ENCODE data around the gene PITPNM2.

The PITPNM2 gene

DNA sequence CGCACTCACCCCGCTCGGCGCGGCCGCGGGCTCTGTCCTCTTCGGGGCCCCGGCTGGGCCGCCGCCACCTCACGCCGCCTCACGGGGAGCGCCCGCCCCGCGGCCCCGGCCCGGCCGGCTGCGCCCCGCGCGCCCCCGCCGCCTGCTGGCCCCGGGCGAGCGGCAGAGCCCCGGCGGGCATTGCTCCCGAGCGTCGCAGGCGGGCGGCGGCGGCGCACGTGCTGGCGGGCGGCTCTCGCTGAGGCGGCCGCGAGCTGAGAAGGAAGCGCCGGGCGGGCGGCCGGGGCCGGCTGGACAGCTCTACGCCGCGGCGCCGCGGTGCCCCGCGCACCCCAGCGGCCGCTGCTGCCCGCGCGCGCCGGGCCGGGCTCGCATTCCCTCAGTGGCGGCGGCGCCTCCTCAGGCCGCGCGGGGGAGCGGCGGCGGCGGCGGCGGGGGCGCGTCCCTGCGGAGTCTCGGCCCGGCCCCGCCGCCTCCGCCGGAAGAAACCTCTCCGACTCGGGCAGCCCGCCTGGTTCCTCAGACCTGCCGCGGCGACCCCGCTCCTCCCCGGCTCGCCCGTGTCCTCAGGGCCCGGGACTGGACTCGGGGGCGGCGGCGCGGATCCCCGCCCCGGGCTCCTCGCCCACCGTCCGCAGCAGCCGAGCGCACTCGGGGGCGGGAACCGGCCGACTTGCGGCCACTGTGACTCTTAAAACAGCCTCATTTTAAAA lies at the start of gene PITPNM2:
Gene PITPNM2, minus strand, starts transcription at position 347 of the 713 bp plus-strand sequence. CDS start 116,500 bp downstream, outside the sequence.
- peak within 1 kb of the TSS; percentile 96 for H2AFZ ChIP-seq (ENCODE audit: low read depth, low read length)
- peak within 1 kb of the TSS; percentile 62 for H3K4me3 ChIP-seq (ENCODE audit: low read length)
- no peaks in the 10 kb centered on the region for H3K27me3 ChIP-seq (ENCODE audit: insufficient read depth, low read length)
- peaks cover 16% of the 10 kb centered on the region for H3K4me1 ChIP-seq (ENCODE audit: insufficient read depth, low read length)
- H3K36me3 ChIP-seq (ENCODE audit: insufficient read depth, low read length) = peaks cover 7% of the 10 kb centered on the region
- no peaks in the 10 kb centered on the region for H3K9me3 ChIP-seq (ENCODE audit: low read length)

DNA sequence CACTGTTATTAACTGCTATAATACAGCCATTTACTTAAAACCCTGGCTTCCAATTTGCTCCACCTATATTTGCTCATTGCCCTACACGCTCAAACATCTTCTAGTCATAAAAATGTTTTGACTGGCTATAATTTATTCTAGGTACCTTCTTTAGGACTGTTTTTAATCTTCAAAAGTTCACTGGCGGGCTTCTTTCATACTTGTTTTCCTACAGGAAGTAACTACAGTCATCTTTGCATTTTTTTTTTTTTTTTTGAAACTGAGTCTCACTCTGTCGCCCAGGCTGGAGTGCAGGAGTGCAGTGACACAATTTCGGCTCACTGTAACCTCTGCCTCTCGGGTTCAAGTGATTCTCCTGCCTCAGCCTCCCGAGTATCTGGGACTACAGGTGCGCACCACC lies 49.5 kb upstream of the PITPNM2 start:
- H3K4me1 ChIP-seq (ENCODE audit: insufficient read depth, low read length) = no peaks in the 10 kb centered on the region
- no peaks in the 10 kb centered on the region for H3K27me3 ChIP-seq (ENCODE audit: insufficient read depth, low read length)
- no peak overlapping the region for H2AFZ ChIP-seq (ENCODE audit: low read depth, low read length)
- H3K9me3 ChIP-seq (ENCODE audit: low read length) = no peaks in the 10 kb centered on the region
- no peak overlapping the region for H3K4me3 ChIP-seq (ENCODE audit: low read length)
- H3K36me3 ChIP-seq (ENCODE audit: insufficient read depth, low read length) = peaks cover 68% of the 10 kb centered on the region

DNA sequence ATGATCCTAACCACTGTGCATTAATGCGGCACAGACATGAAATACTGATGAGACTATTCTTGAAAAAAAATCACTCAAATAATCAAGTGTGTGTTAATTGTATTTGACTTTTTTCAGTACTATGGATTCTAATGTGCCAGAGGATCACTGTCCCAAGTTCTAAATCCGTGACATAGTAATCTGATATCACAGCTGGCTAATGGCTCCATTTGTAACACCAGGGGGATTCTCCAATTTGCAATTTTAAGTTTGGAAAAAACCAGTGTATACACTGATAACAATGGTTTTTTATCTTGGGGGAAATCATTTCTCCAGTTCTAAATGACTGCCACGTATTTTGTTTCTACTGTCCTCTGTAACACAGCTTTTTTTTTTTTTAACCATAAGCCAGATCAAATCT lies 49.0 kb upstream of the PITPNM2 start:
- H3K36me3 ChIP-seq (ENCODE audit: insufficient read depth, low read length) = peaks cover 68% of the 10 kb centered on the region
- no peaks in the 10 kb centered on the region for H3K27me3 ChIP-seq (ENCODE audit: insufficient read depth, low read length)
- no peaks in the 10 kb centered on the region for H3K4me1 ChIP-seq (ENCODE audit: insufficient read depth, low read length)
- H2AFZ ChIP-seq (ENCODE audit: low read depth, low read length) = no peak overlapping the region
- no peaks in the 10 kb centered on the region for H3K9me3 ChIP-seq (ENCODE audit: low read length)
- H3K4me3 ChIP-seq (ENCODE audit: low read length) = no peak overlapping the region

DNA sequence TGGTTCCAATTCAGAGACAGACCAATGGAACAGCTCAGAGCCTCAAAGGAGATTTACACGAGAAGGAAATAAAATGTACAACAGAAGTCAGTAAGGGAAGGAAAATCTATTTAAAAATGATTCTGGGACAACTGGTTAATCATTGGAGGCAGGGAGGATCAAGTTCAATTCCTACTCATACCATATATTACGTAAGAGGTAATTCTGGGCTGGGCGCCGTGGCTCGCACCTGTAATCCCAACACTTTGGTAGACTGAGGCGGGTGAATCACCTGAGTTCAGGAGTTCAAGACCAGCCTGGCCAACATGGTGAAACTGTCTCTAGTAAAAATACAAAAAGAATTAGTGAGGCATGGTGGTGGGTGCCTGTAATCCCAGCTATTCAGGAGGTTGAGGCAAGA lies 36.7 kb upstream of the PITPNM2 start:
- Histone ChIP-seq H3K4me1 (ENCODE audit: insufficient read depth, low read length) (no peaks in the 10 kb centered on the region), H3K27me3 (ENCODE audit: insufficient read depth, low read length) (no peaks in the 10 kb centered on the region), H2AFZ (ENCODE audit: low read depth, low read length) (no peak overlapping the region), H3K9me3 (ENCODE audit: low read length) (no peaks in the 10 kb centered on the region), H3K4me3 (ENCODE audit: low read length) (no peak overlapping the region), H3K36me3 (ENCODE audit: insufficient read depth, low read length) (peaks cover 68% of the 10 kb centered on the region)

DNA sequence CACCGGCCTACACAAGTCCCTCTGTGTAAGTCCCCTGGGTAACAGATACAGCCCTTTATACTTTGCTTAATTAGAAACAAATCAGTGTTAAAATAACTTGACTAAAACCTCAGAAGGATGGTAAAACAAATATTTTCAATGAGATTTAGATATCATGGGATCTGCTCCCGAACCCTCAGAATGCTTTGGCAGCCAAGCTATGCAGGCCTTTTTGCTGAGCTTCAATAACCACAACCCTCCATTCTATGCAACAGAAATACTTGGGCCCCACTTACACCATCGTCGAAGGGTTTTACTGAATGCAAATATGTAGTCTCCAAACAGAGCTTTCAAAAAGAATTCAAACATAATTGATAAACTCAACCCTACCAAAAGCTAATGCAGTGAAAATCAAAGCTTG lies 29.3 kb upstream of the PITPNM2 start:
- no peaks in the 10 kb centered on the region for H3K27me3 ChIP-seq (ENCODE audit: insufficient read depth, low read length)
- H3K4me3 ChIP-seq (ENCODE audit: low read length) = no peak overlapping the region
- H3K4me1 ChIP-seq (ENCODE audit: insufficient read depth, low read length) = no peaks in the 10 kb centered on the region
- peaks cover 61% of the 10 kb centered on the region for H3K36me3 ChIP-seq (ENCODE audit: insufficient read depth, low read length)
- no peak overlapping the region for H2AFZ ChIP-seq (ENCODE audit: low read depth, low read length)
- H3K9me3 ChIP-seq (ENCODE audit: low read length) = no peaks in the 10 kb centered on the region

DNA sequence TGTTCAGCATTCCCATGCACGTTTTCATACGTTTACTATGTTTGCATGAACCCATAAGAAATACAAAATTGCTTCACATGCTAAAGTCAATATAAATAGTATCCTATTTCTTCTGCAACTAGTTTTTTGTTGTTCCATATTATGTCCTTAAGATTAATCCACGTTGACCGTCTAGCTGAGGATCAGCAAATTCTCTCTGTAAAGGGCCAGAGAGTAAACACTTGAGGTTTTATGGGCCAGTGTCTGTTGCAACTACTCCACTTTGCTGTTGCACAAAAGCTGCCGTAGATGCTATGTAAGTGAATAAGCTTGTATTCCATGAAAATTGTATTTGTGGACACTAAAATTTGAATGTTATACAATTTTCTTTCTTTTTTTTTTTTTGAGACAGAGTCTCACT lies 21.1 kb upstream of the PITPNM2 start:
- Histone ChIP-seq H3K4me3 (ENCODE audit: low read length) (no peak overlapping the region), H3K27me3 (ENCODE audit: insufficient read depth, low read length) (no peaks in the 10 kb centered on the region), H3K9me3 (ENCODE audit: low read length) (no peaks in the 10 kb centered on the region), H3K4me1 (ENCODE audit: insufficient read depth, low read length) (no peaks in the 10 kb centered on the region), H3K36me3 (ENCODE audit: insufficient read depth, low read length) (peaks cover 47% of the 10 kb centered on the region), H2AFZ (ENCODE audit: low read depth, low read length) (no peak overlapping the region)

DNA sequence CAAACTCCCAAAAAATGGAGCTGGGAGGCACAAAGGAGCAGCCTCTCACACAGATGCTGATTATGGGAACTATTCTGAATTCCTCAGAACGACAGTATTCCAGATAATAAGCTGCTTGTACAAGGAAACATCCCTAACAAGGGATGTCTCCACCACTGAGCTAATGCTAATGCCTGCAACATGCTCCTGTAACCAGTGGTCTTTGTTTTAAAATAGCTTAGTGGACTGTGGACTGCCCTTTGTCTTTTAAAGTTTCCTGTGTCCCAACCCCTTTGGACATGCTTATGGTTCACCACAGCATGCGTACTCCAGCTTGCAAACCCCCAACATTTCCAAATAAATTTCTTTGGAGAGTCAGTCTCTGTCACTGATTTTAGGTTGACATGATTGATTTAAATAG lies 16.4 kb upstream of the PITPNM2 start:
- Histone ChIP-seq H3K4me3 (ENCODE audit: low read length) (no peak overlapping the region), H3K36me3 (ENCODE audit: insufficient read depth, low read length) (peaks cover 56% of the 10 kb centered on the region), H2AFZ (ENCODE audit: low read depth, low read length) (no peak overlapping the region), H3K27me3 (ENCODE audit: insufficient read depth, low read length) (no peaks in the 10 kb centered on the region), H3K4me1 (ENCODE audit: insufficient read depth, low read length) (no peaks in the 10 kb centered on the region), H3K9me3 (ENCODE audit: low read length) (no peaks in the 10 kb centered on the region)

DNA sequence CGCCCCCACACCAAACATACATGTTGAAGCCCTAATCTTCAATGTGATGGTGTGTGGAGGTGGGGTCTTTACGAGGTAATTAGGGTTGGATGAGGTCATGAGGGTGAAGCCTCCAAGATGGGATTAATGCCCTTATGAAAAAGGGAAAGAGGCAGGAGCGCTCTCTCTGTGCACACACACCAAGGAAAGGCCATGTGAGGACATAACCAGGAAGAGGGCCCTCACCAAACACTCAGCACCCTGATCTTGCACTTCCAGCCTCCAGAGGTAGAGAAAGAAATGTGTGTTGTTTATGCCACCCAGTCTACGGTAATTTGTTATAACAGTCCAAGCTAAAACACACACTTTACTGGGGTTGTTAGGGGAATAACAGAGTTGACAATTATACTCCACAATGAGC lies 14.6 kb upstream of the PITPNM2 start:
- no peak overlapping the region for H3K4me3 ChIP-seq (ENCODE audit: low read length)
- no peaks in the 10 kb centered on the region for H3K9me3 ChIP-seq (ENCODE audit: low read length)
- no peaks in the 10 kb centered on the region for H3K4me1 ChIP-seq (ENCODE audit: insufficient read depth, low read length)
- H3K27me3 ChIP-seq (ENCODE audit: insufficient read depth, low read length) = no peaks in the 10 kb centered on the region
- H3K36me3 ChIP-seq (ENCODE audit: insufficient read depth, low read length) = peaks cover 62% of the 10 kb centered on the region
- no peak overlapping the region for H2AFZ ChIP-seq (ENCODE audit: low read depth, low read length)

DNA sequence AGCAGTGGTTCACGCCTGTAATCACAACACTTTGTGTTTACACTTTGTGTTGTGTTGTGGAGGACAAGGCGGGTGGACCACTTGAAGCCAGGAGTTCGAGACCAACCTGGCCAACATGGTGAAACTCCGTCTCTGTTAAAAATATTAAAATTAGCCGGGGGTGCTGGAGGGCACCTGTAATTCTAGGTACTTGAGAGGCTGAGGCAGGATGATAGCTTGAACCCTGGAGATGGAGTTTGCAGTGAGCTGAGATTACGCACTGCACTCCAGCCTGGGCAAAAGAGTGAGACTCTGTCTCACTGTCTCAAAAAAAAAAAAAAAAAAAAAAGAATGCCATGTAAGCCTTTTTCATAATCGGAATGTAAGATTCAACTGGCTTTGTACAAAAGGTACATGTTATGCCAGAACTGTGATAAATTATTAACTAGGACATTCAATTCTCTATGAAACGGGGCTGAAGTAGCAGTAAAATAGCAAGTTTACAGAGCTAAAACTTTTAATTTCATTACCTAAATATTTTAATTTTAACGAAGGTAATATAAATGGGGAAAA lies 13.9 kb upstream of the PITPNM2 start:
- Histone ChIP-seq H3K9me3 (ENCODE audit: low read length) (no peaks in the 10 kb centered on the region), H3K4me3 (ENCODE audit: low read length) (no peak overlapping the region), H3K4me1 (ENCODE audit: insufficient read depth, low read length) (no peaks in the 10 kb centered on the region)

DNA sequence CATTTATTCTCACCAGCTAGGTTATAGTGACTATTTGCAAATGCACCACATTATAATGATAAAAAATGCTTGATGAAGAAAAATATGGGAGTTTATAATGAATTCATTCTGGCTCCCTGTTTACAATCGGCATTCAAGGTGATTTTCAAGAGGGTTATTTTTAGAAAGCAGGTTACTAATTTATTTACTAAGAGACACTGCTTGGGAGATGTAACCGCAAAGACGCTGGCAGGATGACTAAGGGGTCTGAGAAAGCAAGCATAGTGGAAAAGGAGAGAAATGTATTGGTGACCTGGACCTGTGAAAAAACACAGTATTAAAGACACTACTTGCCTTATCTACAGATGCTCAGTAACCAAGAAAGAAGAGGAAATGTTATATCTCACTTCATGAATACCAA lies 13.3 kb upstream of the PITPNM2 start:
- H2AFZ ChIP-seq (ENCODE audit: low read depth, low read length) = no peak overlapping the region
- H3K4me3 ChIP-seq (ENCODE audit: low read length) = no peak overlapping the region
- H3K27me3 ChIP-seq (ENCODE audit: insufficient read depth, low read length) = no peaks in the 10 kb centered on the region
- peaks cover 68% of the 10 kb centered on the region for H3K36me3 ChIP-seq (ENCODE audit: insufficient read depth, low read length)
- no peaks in the 10 kb centered on the region for H3K9me3 ChIP-seq (ENCODE audit: low read length)
- no peaks in the 10 kb centered on the region for H3K4me1 ChIP-seq (ENCODE audit: insufficient read depth, low read length)

More for the DNA sequence above, 13.9 kb upstream of the PITPNM2 start:
- Histone ChIP-seq H3K36me3 (ENCODE audit: insufficient read depth, low read length) (peaks cover 65% of the 10 kb centered on the region), H2AFZ (ENCODE audit: low read depth, low read length) (no peak overlapping the region), H3K27me3 (ENCODE audit: insufficient read depth, low read length) (no peaks in the 10 kb centered on the region)

DNA sequence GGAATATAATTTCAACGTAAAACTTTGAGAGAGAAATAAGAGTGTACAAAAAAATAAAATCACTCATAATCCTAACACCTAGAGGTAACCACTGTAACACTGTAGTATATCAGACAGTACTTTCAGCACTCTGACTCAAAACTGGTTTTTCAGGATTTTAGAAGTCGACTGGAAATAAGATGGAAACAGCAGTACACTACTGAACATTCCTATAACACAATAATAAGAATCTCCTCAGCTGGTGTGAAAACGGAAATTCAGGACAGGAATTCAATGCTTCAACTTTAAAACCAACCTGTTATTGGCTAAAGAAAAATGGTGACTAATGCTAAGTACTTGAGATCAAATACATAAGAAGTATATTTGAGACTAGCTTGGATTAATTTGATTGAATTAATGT lies 12.3 kb upstream of the PITPNM2 start:
- no peaks in the 10 kb centered on the region for H3K27me3 ChIP-seq (ENCODE audit: insufficient read depth, low read length)
- no peaks in the 10 kb centered on the region for H3K4me1 ChIP-seq (ENCODE audit: insufficient read depth, low read length)
- H2AFZ ChIP-seq (ENCODE audit: low read depth, low read length) = no peak overlapping the region
- no peaks in the 10 kb centered on the region for H3K9me3 ChIP-seq (ENCODE audit: low read length)
- H3K36me3 ChIP-seq (ENCODE audit: insufficient read depth, low read length) = peaks cover 71% of the 10 kb centered on the region
- no peak overlapping the region for H3K4me3 ChIP-seq (ENCODE audit: low read length)

DNA sequence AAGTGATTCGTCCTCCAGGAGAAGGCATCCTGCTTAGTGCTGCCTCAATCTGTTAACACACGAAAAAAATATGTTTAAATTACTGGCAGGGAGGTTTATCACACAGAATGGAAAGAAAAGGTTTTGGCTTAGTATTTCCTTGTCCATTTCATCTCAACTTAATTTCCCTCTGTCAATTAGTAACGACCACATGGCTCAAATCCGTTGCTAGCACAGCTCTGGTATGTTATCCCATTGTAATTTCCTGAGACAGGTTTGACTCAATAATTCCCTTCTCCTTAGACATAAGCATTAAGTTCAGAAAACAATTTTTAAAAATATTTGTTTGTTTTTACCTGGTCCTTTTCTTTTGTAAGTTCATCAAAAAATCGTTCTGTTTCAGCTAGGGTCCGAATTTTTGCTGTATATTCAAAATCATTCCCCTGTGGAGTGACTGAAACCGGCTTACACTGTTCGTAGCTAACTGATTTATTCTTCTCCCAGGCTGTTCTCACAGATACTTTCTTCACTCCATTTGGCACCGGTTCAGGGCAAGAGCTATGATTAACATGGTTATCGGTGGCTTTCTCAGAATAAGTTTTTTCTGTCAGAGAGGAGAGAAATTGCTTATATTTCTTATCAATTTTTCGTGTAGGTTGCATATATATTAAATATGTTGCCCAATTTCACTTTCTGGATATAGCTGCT lies 10.1 kb upstream of the PITPNM2 start:
- H3K36me3 ChIP-seq (ENCODE audit: insufficient read depth, low read length) = peaks cover 66% of the 10 kb centered on the region
- H3K4me1 ChIP-seq (ENCODE audit: insufficient read depth, low read length) = no peaks in the 10 kb centered on the region
- no peaks in the 10 kb centered on the region for H3K9me3 ChIP-seq (ENCODE audit: low read length)
- no peak overlapping the region for H2AFZ ChIP-seq (ENCODE audit: low read depth, low read length)
- no peaks in the 10 kb centered on the region for H3K27me3 ChIP-seq (ENCODE audit: insufficient read depth, low read length)
- no peak overlapping the region for H3K4me3 ChIP-seq (ENCODE audit: low read length)

DNA sequence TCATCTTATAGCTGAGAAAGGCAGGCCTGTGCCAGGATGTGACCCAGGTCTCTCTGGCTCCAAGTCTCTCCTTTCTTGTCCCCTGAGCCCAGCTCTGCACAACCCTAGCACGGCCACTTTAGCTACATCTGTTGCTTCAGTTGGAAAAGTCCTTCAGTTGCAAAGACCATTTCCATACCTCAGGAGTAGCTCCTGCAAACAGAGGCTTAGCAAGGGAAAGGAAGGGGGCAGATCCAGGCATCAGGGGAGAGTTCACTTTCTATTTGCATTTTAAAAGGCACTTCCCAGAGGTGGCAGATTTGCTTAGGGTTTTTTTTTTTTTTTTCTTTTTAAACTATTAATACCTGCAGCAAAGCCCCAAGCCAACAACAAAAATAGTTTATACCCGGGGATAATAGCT lies 3.0 kb upstream of the PITPNM2 start:
- H3K4me3 ChIP-seq (ENCODE audit: low read length) = no peak overlapping the region
- peaks cover 14% of the 10 kb centered on the region for H3K36me3 ChIP-seq (ENCODE audit: insufficient read depth, low read length)
- no peaks in the 10 kb centered on the region for H3K27me3 ChIP-seq (ENCODE audit: insufficient read depth, low read length)
- no peak overlapping the region for H2AFZ ChIP-seq (ENCODE audit: low read depth, low read length)
- peaks cover 16% of the 10 kb centered on the region for H3K4me1 ChIP-seq (ENCODE audit: insufficient read depth, low read length)
- no peaks in the 10 kb centered on the region for H3K9me3 ChIP-seq (ENCODE audit: low read length)
